Tibial nerve (tissue), 4 donors: ENCODE results near the gene TUB. TPM values are rescaled to one million over a fixed set of nuclear protein-coding genes. Genes with fewer than 3 reads are reported as not detected.
A peak's percentile ranks its signal among the peaks of the same experiment; 100 is the strongest.

ENCODE experiments used
- DNase-seq, 2 donors: peaks; one replicate each; pipeline ENCODE4 v3.0.0-alpha.2; 2019; ENCODE audit warnings: low spot score in 2 of 2
- H3K27ac ChIP-seq, 4 donors: fragments of 200-600 bp; sonication (generic) in 3 of 4; one replicate each; pipeline ENCODE4 v1.5.1; 2017 to 2019; ENCODE audit warnings: mild to moderate bottlenecking in 1 of 4
- H3K27me3 ChIP-seq, 2 donors: fragments of 200-600 bp; sonication (generic) in 1 of 2; one replicate each; pipeline versions ENCODE4 v1.5.1 to v1.6.0; 2017 to 2019
- H3K36me3 ChIP-seq, 3 donors: fragments of 200-600 bp; sonication (generic); one replicate each; pipeline ENCODE4 v1.5.1; 2018 to 2019
- H3K4me1 ChIP-seq, 4 donors: fragments of 200-600 bp; sonication (generic) in 3 of 4; one replicate each; pipeline ENCODE4 v1.5.1; 2017 to 2019
- H3K4me3 ChIP-seq, 4 donors: fragments of 200-600 bp; sonication (generic) in 3 of 4; one replicate each; pipeline ENCODE4 v1.5.1; 2017 to 2019; ENCODE audit warnings: mild to moderate bottlenecking in 1 of 4, moderate library complexity in 1 of 4
- H3K9me3 ChIP-seq, 4 donors: fragments of 200-600 bp; sonication (generic) in 3 of 4; one replicate each; pipeline ENCODE4 v1.5.1; 2017 to 2019
- CTCF ChIP-seq, 5 experiments: fragments of 200-600 bp in 3 of 5; fragments of 450-650 bp in 2 of 5; sonication (generic) in 3 of 5; IDR thresholded peaks; one replicate each; pipeline ENCODE4 v1.5.1; 2016 to 2019; ENCODE audit warnings: antibody characterized with exemption in 5 of 5, mild to moderate bottlenecking in 3 of 5, moderate library complexity in 2 of 5
- EP300 ChIP-seq, 2 donors: sonication (generic); formaldehyde crosslinking; IDR thresholded peaks; one replicate each; pipeline ENCODE4 v1.6.1; 2017; ENCODE audit warnings: antibody characterized with exemption in 2 of 2, mild to moderate bottlenecking in 1 of 2
- POLR2A ChIP-seq, 2 donors: fragments of 450-650 bp; IDR thresholded peaks; one replicate each; pipeline ENCODE4 v1.6.1; 2017; ENCODE audit warnings: antibody characterized with exemption in 2 of 2, mild to moderate bottlenecking in 2 of 2, moderate library complexity in 2 of 2
- WGBS, 2 donors: methylation state at CpG; one replicate each; pipeline ENCODE4 v1.1.5; 2018; 5-methylcytosine and 5-hydroxymethylcytosine counted together
- total RNA-seq, 4 donors: library from RNA; depleted of rRNA; stranded (reverse); fragments of >200 nt; gene quantifications; one replicate each; pipeline ENCODE4 v1.1.0, GENCODE V29; 2016

The TUB gene
- total RNA-seq, 4 donors from 2014 or later = 9.3 to 14.5 (median 12.5) TPM

GRCh38 chr11:8058216-8058615 lies 22.8 kb upstream of the TUB start:
- Histone ChIP-seq H3K27ac (peak overlapping the region in 1 of 4 donors; percentile 66), H3K27me3 (no peaks in the 10 kb centered on the region), H3K4me3 (no peak overlapping the region), H3K4me1 (peaks cover 0 to 43% (median 7%) of the 10 kb centered on the region in 4 donors), H3K36me3 (no peaks in the 10 kb centered on the region), H3K9me3 (no peaks in the 10 kb centered on the region)
- TF ChIP-seq EP300 (IDR thresholded peaks at IDR 0.05) = no peak
- TF ChIP-seq POLR2A (IDR thresholded peaks at IDR 0.05) = no peak
- no peak for TF ChIP-seq CTCF (IDR thresholded peaks at IDR 0.05)
- DNase-seq = no peak
- WGBS, 2 donors = 96 to 97% methylated on average over 9 of the region's 9 CpGs

GRCh38 chr11:8059030-8059429 lies 22.0 kb upstream of the TUB start:
- no peak for TF ChIP-seq POLR2A (IDR thresholded peaks at IDR 0.05)
- TF ChIP-seq CTCF (IDR thresholded peaks at IDR 0.05) = no peak
- TF ChIP-seq EP300 (IDR thresholded peaks at IDR 0.05) = no peak
- no peaks in the 10 kb centered on the region for H3K27me3 ChIP-seq
- no peaks in the 10 kb centered on the region for H3K9me3 ChIP-seq
- peak overlapping the region in 1 of 4 donors; percentile 47 for H3K27ac ChIP-seq
- 90 to 91% methylated on average over 7 to 8 of the region's 8 CpGs for WGBS, 2 donors
- no peak overlapping the region for H3K4me3 ChIP-seq
- H3K4me1 ChIP-seq = peaks cover 0 to 51% (median 9%) of the 10 kb centered on the region in 4 donors
- H3K36me3 ChIP-seq = no peaks in the 10 kb centered on the region
- no peak for DNase-seq

- 36 to 38% methylated on average over 10 of the region's 10 CpGs for WGBS, 2 donors
- peak overlapping the region in 1 of 4 donors; percentile 47 for H3K27ac ChIP-seq
- H3K9me3 ChIP-seq = no peaks in the 10 kb centered on the region
- TF ChIP-seq POLR2A (IDR thresholded peaks at IDR 0.05) (no peak), CTCF (IDR thresholded peaks at IDR 0.05) (no peak), EP300 (IDR thresholded peaks at IDR 0.05) (no peak)
- no peak overlapping the region for H3K4me3 ChIP-seq
- no peaks in the 10 kb centered on the region for H3K27me3 ChIP-seq
- no peak for DNase-seq
- H3K4me1 ChIP-seq = peaks cover 0 to 54% (median 10%) of the 10 kb centered on the region in 4 donors
- no peaks in the 10 kb centered on the region for H3K36me3 ChIP-seq
These were observed 21.4 kb upstream of the TUB start for GRCh38 chr11:8059571-8060011.

GRCh38 chr11:8060146-8060719 lies 20.8 kb upstream of the TUB start:
- WGBS, 2 donors = 82 to 87% methylated on average over 3 of the region's 3 CpGs
- no peaks in the 10 kb centered on the region for H3K36me3 ChIP-seq
- no peaks in the 10 kb centered on the region for H3K9me3 ChIP-seq
- H3K4me1 ChIP-seq = peaks cover 0 to 54% (median 10%) of the 10 kb centered on the region in 4 donors
- TF ChIP-seq CTCF (IDR thresholded peaks at IDR 0.05) (no peak), POLR2A (IDR thresholded peaks at IDR 0.05) (no peak), EP300 (IDR thresholded peaks at IDR 0.05) (no peak)
- peak overlapping the region in 1 of 4 donors; percentile 47 for H3K27ac ChIP-seq
- no peak overlapping the region for H3K4me3 ChIP-seq
- H3K27me3 ChIP-seq = no peaks in the 10 kb centered on the region
- DNase-seq = no peak

GRCh38 chr11:8060801-8061554 lies 20.0 kb upstream of the TUB start:
- Histone ChIP-seq H3K4me3 (no peak overlapping the region), H3K9me3 (no peaks in the 10 kb centered on the region), H3K27me3 (no peaks in the 10 kb centered on the region), H3K4me1 (peaks cover 0 to 54% (median 10%) of the 10 kb centered on the region in 4 donors), H3K27ac (no peak overlapping the region), H3K36me3 (no peaks in the 10 kb centered on the region)
- DNase-seq = no peak
- TF ChIP-seq POLR2A (IDR thresholded peaks at IDR 0.05) (no peak), CTCF (IDR thresholded peaks at IDR 0.05) (no peak), EP300 (IDR thresholded peaks at IDR 0.05) (no peak)
- WGBS, 2 donors = 76 to 81% methylated on average over 9 to 12 of the region's 12 CpGs
